ENCODE data around the gene SMG6.

GRCh38 chr17:2124391-2124790 is 179.2 kb downstream of the SMG6 start:
- TF ChIP-seq, protein P1, sequence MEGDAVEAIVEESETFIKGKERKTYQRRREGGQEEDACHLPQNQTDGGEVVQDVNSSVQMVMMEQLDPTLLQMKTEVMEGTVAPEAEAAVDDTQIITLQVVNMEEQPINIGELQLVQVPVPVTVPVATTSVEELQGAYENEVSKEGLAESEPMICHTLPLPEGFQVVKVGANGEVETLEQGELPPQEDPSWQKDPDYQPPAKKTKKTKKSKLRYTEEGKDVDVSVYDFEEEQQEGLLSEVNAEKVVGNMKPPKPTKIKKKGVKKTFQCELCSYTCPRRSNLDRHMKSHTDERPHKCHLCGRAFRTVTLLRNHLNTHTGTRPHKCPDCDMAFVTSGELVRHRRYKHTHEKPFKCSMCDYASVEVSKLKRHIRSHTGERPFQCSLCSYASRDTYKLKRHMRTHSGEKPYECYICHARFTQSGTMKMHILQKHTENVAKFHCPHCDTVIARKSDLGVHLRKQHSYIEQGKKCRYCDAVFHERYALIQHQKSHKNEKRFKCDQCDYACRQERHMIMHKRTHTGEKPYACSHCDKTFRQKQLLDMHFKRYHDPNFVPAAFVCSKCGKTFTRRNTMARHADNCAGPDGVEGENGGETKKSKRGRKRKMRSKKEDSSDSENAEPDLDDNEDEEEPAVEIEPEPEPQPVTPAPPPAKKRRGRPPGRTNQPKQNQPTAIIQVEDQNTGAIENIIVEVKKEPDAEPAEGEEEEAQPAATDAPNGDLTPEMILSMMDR (IDR thresholded peaks at IDR 0.05; ENCODE audit: insufficient read depth, low read depth, low read length): no peak
- no peak for TF ChIP-seq EZH2 (IDR thresholded peaks at IDR 0.05; ENCODE audit: insufficient read depth, low read length)

Measured in astrocyte (in vitro differentiated cells and primary cell).